ENCODE results near the gene CRPPA. TPM values are rescaled to one million over a fixed set of nuclear protein-coding genes. Genes with fewer than 3 reads are reported as not detected.

CRPPA gene
- total and polyA plus RNA-seq, 2 donors (not counting 1 experiment from before 2014, with no cell fraction given), result 0.16 to 1.2 TPM

DNA sequence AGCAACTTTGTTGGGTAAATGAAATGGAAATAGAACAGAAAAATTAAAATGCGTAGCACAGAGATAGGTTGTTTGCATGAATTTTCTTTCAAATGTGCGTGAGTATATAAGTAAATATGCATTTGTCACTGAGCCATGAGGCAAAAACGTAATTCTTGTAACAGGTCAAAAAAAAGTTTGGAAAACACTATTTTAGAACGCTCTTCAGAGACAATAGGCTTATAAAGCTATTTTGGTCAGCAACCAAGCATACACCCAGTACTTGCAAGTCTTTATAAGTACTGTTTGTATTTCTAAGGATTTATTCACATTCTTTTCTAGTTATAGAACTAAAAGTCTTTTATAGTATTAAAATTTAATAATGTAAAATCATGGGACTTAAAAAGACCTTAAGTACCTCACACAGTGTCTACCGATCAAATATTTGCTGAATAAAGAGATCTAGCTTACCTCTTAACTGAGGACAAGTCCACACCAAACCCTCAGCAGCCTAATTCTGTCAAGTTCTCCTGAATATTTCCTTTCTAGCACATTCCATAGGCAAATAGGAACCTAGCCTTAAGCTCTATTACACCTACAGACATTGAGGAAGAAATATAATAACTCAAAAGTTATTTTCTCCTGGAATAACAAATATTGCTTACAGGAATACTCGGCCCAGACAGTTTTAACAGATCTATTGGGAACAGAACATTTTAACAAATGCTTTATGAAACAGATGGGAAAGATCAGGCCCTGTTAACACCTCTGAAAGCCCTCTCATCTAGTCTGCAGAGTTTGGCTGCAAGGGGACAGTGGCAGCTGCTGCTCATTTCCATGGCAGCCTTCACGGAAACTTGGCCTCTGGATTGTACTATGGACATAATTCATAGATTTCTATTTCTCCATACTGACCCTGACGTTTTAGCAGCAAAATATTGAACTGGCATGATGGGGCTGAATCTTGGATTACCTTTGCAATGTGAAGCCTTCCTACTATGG lies 8.8 kb downstream of the CRPPA start:
- no peaks in the 10 kb centered on the region for H3K9me3 Mint-ChIP-seq (ENCODE audit: insufficient read depth)
- H3K27ac Mint-ChIP-seq, result no peak overlapping the region

DNA sequence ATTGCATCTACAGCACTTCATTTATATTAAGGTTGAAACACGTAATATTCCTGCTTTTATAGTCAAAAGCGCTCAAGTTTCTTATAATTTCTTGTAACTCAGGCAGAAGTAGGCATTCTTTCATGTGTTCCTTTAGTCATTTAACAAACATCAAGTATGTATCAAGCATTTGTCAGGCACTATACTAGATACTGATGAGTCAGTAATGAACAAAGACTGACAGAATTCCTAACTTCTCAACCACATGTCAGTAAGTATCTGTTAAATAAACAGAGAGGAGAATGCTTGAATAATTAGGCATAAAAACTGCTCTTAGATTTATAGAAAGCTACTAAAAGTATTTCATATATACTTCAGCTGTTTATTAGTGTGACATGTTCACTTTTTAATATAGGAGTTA lies 9.9 kb downstream of the CRPPA start:
- H3K9me3 Mint-ChIP-seq (ENCODE audit: insufficient read depth), result no peaks in the 10 kb centered on the region
- DNase-seq, result no peak
- Histone ChIP-seq H3K27me3 (replicated peaks in 1 of 4; ENCODE audit: control extremely low read depth in 1 of 4, control insufficient read depth in 3 of 4, insufficient read depth in 4 of 4, low read length in 3 of 4) (no peaks in the 10 kb centered on the region), H3K4me3 (ENCODE audit: control extremely low read depth in 1 of 5, extremely low read depth in 1 of 5, insufficient read depth in 1 of 5, low read depth in 2 of 5, low read length in 4 of 5) (no peak overlapping the region), H3K27ac (ENCODE audit: low read length in 2 of 2) (no peak overlapping the region), H4K20me1 (ENCODE audit: control insufficient read depth, insufficient read depth, low read length, poor library complexity, severe bottlenecking) (no peaks in the 10 kb centered on the region), H3K9me3 (ENCODE audit: control extremely low read depth in 1 of 3, control insufficient read depth in 2 of 3, insufficient read depth in 1 of 3, low read length in 2 of 3) (no peaks in the 10 kb centered on the region), H3K36me3 (replicated peaks in 1 of 2; ENCODE audit: control extremely low read depth in 1 of 2, control insufficient read depth in 1 of 2, extremely low read depth in 1 of 2, insufficient read depth in 2 of 2, low read length in 1 of 2) (no peaks in the 10 kb centered on the region), H3K9ac (ENCODE audit: low read length) (no peak overlapping the region), H2AFZ (ENCODE audit: insufficient read depth, low read depth, low read length, poor library complexity, severe bottlenecking) (no peak overlapping the region), H3K4me2 (replicated peaks; ENCODE audit: low read depth, low read length, poor library complexity, severe bottlenecking) (no peak overlapping the region), H3K4me1 (ENCODE audit: control insufficient read depth in 2 of 2, insufficient read depth in 2 of 2, low read length in 2 of 2) (no peaks in the 10 kb centered on the region), H3K79me2 (ENCODE audit: control insufficient read depth, insufficient read depth, low read length) (no peaks in the 10 kb centered on the region)
- H3K4me3 Mint-ChIP-seq, result no peak overlapping the region
- no peak overlapping the region for H3K27ac Mint-ChIP-seq
- WGBS (ENCODE audit: insufficient coverage), result no CpG with 5 or more reads among the region's 2 CpGs
- no peak for TF ChIP-seq EZH2 (IDR thresholded peaks at IDR 0.05; ENCODE audit: borderline replicate concordance, insufficient read depth, low read depth, low read length, poor library complexity, severe bottlenecking)
- TF ChIP-seq, protein P1, sequence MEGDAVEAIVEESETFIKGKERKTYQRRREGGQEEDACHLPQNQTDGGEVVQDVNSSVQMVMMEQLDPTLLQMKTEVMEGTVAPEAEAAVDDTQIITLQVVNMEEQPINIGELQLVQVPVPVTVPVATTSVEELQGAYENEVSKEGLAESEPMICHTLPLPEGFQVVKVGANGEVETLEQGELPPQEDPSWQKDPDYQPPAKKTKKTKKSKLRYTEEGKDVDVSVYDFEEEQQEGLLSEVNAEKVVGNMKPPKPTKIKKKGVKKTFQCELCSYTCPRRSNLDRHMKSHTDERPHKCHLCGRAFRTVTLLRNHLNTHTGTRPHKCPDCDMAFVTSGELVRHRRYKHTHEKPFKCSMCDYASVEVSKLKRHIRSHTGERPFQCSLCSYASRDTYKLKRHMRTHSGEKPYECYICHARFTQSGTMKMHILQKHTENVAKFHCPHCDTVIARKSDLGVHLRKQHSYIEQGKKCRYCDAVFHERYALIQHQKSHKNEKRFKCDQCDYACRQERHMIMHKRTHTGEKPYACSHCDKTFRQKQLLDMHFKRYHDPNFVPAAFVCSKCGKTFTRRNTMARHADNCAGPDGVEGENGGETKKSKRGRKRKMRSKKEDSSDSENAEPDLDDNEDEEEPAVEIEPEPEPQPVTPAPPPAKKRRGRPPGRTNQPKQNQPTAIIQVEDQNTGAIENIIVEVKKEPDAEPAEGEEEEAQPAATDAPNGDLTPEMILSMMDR (IDR thresholded peaks at IDR 0.05), result no peak
- POLR2A ChIA-PET, result no interaction called here
- no peaks in the 10 kb centered on the region for H3K27me3 Mint-ChIP-seq
- H3K4me1 Mint-ChIP-seq, result no peaks in the 10 kb centered on the region
- no peak for ATAC-seq (ENCODE audit: low read depth)
- CTCF ChIA-PET, result no interaction called here
- intact Hi-C loops (cut with micrococcal nuclease), result no loop called here

More for the DNA sequence above, 8.8 kb downstream of the CRPPA start:
- Histone ChIP-seq H3K4me1 (ENCODE audit: control insufficient read depth in 2 of 2, insufficient read depth in 2 of 2, low read length in 2 of 2) (no peaks in the 10 kb centered on the region), H3K4me3 (ENCODE audit: control extremely low read depth in 1 of 5, extremely low read depth in 1 of 5, insufficient read depth in 1 of 5, low read depth in 2 of 5, low read length in 4 of 5) (no peak overlapping the region), H3K9me3 (ENCODE audit: control extremely low read depth in 1 of 3, control insufficient read depth in 2 of 3, insufficient read depth in 1 of 3, low read length in 2 of 3) (no peaks in the 10 kb centered on the region), H3K79me2 (ENCODE audit: control insufficient read depth, insufficient read depth, low read length) (no peaks in the 10 kb centered on the region), H3K27me3 (replicated peaks in 1 of 4; ENCODE audit: control extremely low read depth in 1 of 4, control insufficient read depth in 3 of 4, insufficient read depth in 4 of 4, low read length in 3 of 4) (no peaks in the 10 kb centered on the region), H4K20me1 (ENCODE audit: control insufficient read depth, insufficient read depth, low read length, poor library complexity, severe bottlenecking) (no peaks in the 10 kb centered on the region), H3K4me2 (replicated peaks; ENCODE audit: low read depth, low read length, poor library complexity, severe bottlenecking) (no peak overlapping the region), H3K27ac (ENCODE audit: low read length in 2 of 2) (no peak overlapping the region), H3K36me3 (replicated peaks in 1 of 2; ENCODE audit: control extremely low read depth in 1 of 2, control insufficient read depth in 1 of 2, extremely low read depth in 1 of 2, insufficient read depth in 2 of 2, low read length in 1 of 2) (no peaks in the 10 kb centered on the region), H3K9ac (ENCODE audit: low read length) (no peak overlapping the region), H2AFZ (ENCODE audit: insufficient read depth, low read depth, low read length, poor library complexity, severe bottlenecking) (no peak overlapping the region)
- CTCF ChIA-PET, result no interaction called here
- TF ChIP-seq, protein P1 (IDR thresholded peaks at IDR 0.05), result no peak
- no peak for TF ChIP-seq EZH2 (IDR thresholded peaks at IDR 0.05; ENCODE audit: borderline replicate concordance, insufficient read depth, low read depth, low read length, poor library complexity, severe bottlenecking)
- POLR2A ChIA-PET, result no interaction called here
- WGBS (ENCODE audit: insufficient coverage), result 95% methylated on average over 2 of the region's 8 CpGs
- no peaks in the 10 kb centered on the region for H3K27me3 Mint-ChIP-seq
- intact Hi-C loops (cut with micrococcal nuclease), result no loop called here
- no peak overlapping the region for H3K4me3 Mint-ChIP-seq
- no peak for DNase-seq
- ATAC-seq (ENCODE audit: low read depth), result no peak
- H3K4me1 Mint-ChIP-seq, result peaks cover 6% of the 10 kb centered on the region
